ENCODE results near the gene ATP1A1. TPM values are rescaled to one million over a fixed set of nuclear protein-coding genes. Genes with fewer than 3 reads are reported as not detected.

The ATP1A1 gene
- total RNA-seq, 1 experiment from 2014 or later = 484 TPM

GRCh38 chr1:116435806-116436610, 63.0 kb downstream of the ATP1A1 start:
- BruUV-seq (replicated peaks) = no TSS peak
- TF ChIP-seq CTCF (IDR thresholded peaks at IDR 0.05; ENCODE audit: unreplicated experiment) = no peak
- intact Hi-C loops (cut with micrococcal nuclease; ENCODE audit: unreplicated experiment) = no loop called here
- no peaks in the 10 kb centered on the region for H3K36me3 Mint-ChIP-seq (ENCODE audit: insufficient read depth, unreplicated experiment)
- no peak overlapping the region for H3K4me3 Mint-ChIP-seq (ENCODE audit: low read depth, unreplicated experiment)
- CTCF ChIA-PET = no interaction called here
- H3K4me1 Mint-ChIP-seq (ENCODE audit: low read depth, unreplicated experiment) = peaks cover 40% of the 10 kb centered on the region
- no peaks in the 10 kb centered on the region for H3K27me3 Mint-ChIP-seq (ENCODE audit: unreplicated experiment)
- no peak for DNase-seq
- no peaks in the 10 kb centered on the region for H3K9me3 Mint-ChIP-seq (ENCODE audit: low read depth, unreplicated experiment)
- peak overlapping the region; percentile 67 for H3K27ac Mint-ChIP-seq (ENCODE audit: unreplicated experiment)

GRCh38 chr1:116436611-116436970, 63.5 kb downstream of the ATP1A1 start:
- H3K4me3 Mint-ChIP-seq (ENCODE audit: low read depth, unreplicated experiment) = no peak overlapping the region
- H3K27ac Mint-ChIP-seq (ENCODE audit: unreplicated experiment) = no peak overlapping the region
- DNase-seq = no peak
- intact Hi-C loops (cut with micrococcal nuclease; ENCODE audit: unreplicated experiment) = no loop called here
- BruUV-seq (replicated peaks) = no TSS peak
- CTCF ChIA-PET = no interaction called here
- H3K36me3 Mint-ChIP-seq (ENCODE audit: insufficient read depth, unreplicated experiment) = no peaks in the 10 kb centered on the region
- H3K27me3 Mint-ChIP-seq (ENCODE audit: unreplicated experiment) = no peaks in the 10 kb centered on the region
- no peaks in the 10 kb centered on the region for H3K9me3 Mint-ChIP-seq (ENCODE audit: low read depth, unreplicated experiment)
- peaks cover 40% of the 10 kb centered on the region for H3K4me1 Mint-ChIP-seq (ENCODE audit: low read depth, unreplicated experiment)
- TF ChIP-seq CTCF (IDR thresholded peaks at IDR 0.05; ENCODE audit: unreplicated experiment) = no peak

- Mint-ChIP-seq H3K36me3 (ENCODE audit: insufficient read depth, unreplicated experiment) (no peaks in the 10 kb centered on the region), H3K27ac (ENCODE audit: unreplicated experiment) (no peak overlapping the region), H3K4me3 (ENCODE audit: low read depth, unreplicated experiment) (no peak overlapping the region), H3K4me1 (ENCODE audit: low read depth, unreplicated experiment) (peaks cover 17% of the 10 kb centered on the region), H3K9me3 (ENCODE audit: low read depth, unreplicated experiment) (no peaks in the 10 kb centered on the region), H3K27me3 (ENCODE audit: unreplicated experiment) (no peaks in the 10 kb centered on the region)
- intact Hi-C loops (cut with micrococcal nuclease; ENCODE audit: unreplicated experiment) = no loop called here
- CTCF ChIA-PET = no interaction called here
- no TSS peak for BruUV-seq (replicated peaks)
- TF ChIP-seq CTCF (IDR thresholded peaks at IDR 0.05; ENCODE audit: unreplicated experiment) = no peak
- no peak for DNase-seq
Observed at GRCh38 chr1:116439701-116440100, 66.7 kb downstream of the ATP1A1 start.

GRCh38 chr1:116440731-116441130, 67.7 kb downstream of the ATP1A1 start:
- Mint-ChIP-seq H3K4me3 (ENCODE audit: low read depth, unreplicated experiment) (no peak overlapping the region), H3K4me1 (ENCODE audit: low read depth, unreplicated experiment) (peaks cover 14% of the 10 kb centered on the region), H3K9me3 (ENCODE audit: low read depth, unreplicated experiment) (no peaks in the 10 kb centered on the region), H3K27me3 (ENCODE audit: unreplicated experiment) (no peaks in the 10 kb centered on the region), H3K27ac (ENCODE audit: unreplicated experiment) (no peak overlapping the region), H3K36me3 (ENCODE audit: insufficient read depth, unreplicated experiment) (no peaks in the 10 kb centered on the region)
- intact Hi-C loops (cut with micrococcal nuclease; ENCODE audit: unreplicated experiment) = no loop called here
- CTCF ChIA-PET = no interaction called here
- DNase-seq = no peak
- no TSS peak for BruUV-seq (replicated peaks)
- TF ChIP-seq CTCF (IDR thresholded peaks at IDR 0.05; ENCODE audit: unreplicated experiment) = no peak

Data from Calu3 (cell line).